Tibial artery (tissue), 4 donors: ENCODE data around the gene NIBAN1.

Experiments used
- DNase-seq, 2 donors: peaks; one replicate each; pipeline ENCODE4 v3.0.0-alpha.2; 2019
- H3K27ac ChIP-seq, 2 donors: fragments of 200-600 bp; sonication (generic) in 1 of 2; 1 replicate in 1 of 2; 2 replicates in 1 of 2; pipeline ENCODE4 v1.5.1; 2018 to 2019; ENCODE audit warnings: mild to moderate bottlenecking in 1 of 2
- H3K27me3 ChIP-seq, 2 donors: fragments of 200-600 bp; sonication (generic) in 1 of 2; one replicate each; pipeline versions ENCODE4 v1.5.1 to v1.6.0; 2016 to 2019
- H3K36me3 ChIP-seq, 3 donors: fragments of 200-600 bp; sonication (generic) in 2 of 3; one replicate each; pipeline ENCODE4 v1.5.1; 2016 to 2019; ENCODE audit warnings: mild to moderate bottlenecking in 2 of 3
- H3K4me1 ChIP-seq, 4 donors: fragments of 200-600 bp; sonication (generic) in 2 of 4; 1 replicate in 3 of 4; 2 replicates in 1 of 4; pipeline ENCODE4 v1.5.1; 2016 to 2019
- H3K4me3 ChIP-seq, 2 donors: fragments of 200-600 bp; sonication (generic) in 1 of 2; 1 replicate in 1 of 2; 2 replicates in 1 of 2; pipeline ENCODE4 v1.5.1; 2018 to 2019; ENCODE audit warnings: mild to moderate bottlenecking in 2 of 2
- H3K9me3 ChIP-seq, 3 donors: fragments of 200-600 bp; sonication (generic) in 1 of 3; one replicate each; pipeline ENCODE4 v1.5.1; 2016 to 2019
- CTCF ChIP-seq, 2 experiments: fragments of 200-600 bp in 1 of 2; fragments of 450-650 bp in 1 of 2; IDR thresholded peaks; one replicate each; pipeline ENCODE4 v1.5.1; 2017 to 2019; ENCODE audit warnings: antibody characterized with exemption in 2 of 2, mild to moderate bottlenecking in 1 of 2, moderate library complexity in 1 of 2
- intact Hi-C: fragments of 100-400 bp; cut with DNase I; formaldehyde crosslinking; loops from one replicate; pipeline ENCODE4 v1.15.0; 2023; ENCODE audit warnings: low total_unique reads

The NIBAN1 gene

DNA sequence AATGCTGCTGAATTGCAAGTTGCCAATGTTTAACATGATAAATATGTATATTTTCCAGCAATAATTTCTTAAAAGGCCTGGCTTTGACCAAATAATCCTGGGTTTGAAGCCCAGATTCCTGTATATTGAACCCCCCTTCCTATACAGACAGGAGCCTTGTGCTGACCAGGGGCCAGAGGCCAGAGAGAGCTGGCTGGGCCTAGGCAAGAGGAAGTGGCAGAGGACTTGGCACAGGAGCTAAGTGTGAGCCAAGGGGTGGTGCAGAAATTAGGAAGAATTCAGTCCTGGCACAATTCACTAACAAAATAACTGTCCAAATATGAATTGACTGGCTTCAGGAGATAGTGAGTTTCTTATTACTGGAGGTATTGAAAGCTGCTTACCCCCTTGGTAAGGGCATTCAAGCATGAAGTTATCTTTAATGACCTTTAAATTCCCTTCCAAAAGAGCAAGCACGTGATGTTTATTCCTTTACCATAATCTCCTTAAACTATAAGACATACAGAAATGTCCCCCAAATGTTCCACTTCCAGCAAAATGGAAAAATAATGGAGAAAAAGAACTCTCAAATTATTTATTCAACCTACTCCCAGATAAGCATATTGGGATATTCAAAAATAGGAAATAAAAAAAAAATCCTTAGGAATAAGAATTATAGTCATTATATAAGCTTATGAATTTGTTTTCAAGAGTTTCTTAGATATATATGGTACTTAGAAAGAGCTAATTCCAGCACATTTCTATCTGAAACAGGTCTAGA lies 26.6 kb downstream of the NIBAN1 start:
- Histone ChIP-seq H3K36me3 (no peaks in the 10 kb centered on the region), H3K4me3 (no peak overlapping the region), H3K4me1 (peaks cover 0 to 69% (median 38%) of the 10 kb centered on the region in 4 donors), H3K27ac (peak overlapping the region; percentile 71 to 78), H3K9me3 (no peaks in the 10 kb centered on the region), H3K27me3 (no peaks in the 10 kb centered on the region)
- intact Hi-C loops: no loop called here
- no peak for DNase-seq
- TF ChIP-seq CTCF (IDR thresholded peaks at IDR 0.05): no peak

GRCh38 chr1:184945678-184946412 lies 28.5 kb downstream of the NIBAN1 start:
- Histone ChIP-seq H3K4me1 (peaks cover 0 to 62% (median 38%) of the 10 kb centered on the region in 4 donors), H3K27me3 (no peaks in the 10 kb centered on the region), H3K27ac (peak overlapping the region; percentile 71 to 78), H3K9me3 (no peaks in the 10 kb centered on the region), H3K36me3 (no peaks in the 10 kb centered on the region), H3K4me3 (no peak overlapping the region)
- intact Hi-C loops: no loop called here
- DNase-seq: no peak
- TF ChIP-seq CTCF (IDR thresholded peaks at IDR 0.05): no peak

GRCh38 chr1:184945029-184945428 lies 29.3 kb downstream of the NIBAN1 start:
- no peak for TF ChIP-seq CTCF (IDR thresholded peaks at IDR 0.05)
- no peak overlapping the region for H3K4me3 ChIP-seq
- H3K27me3 ChIP-seq: no peaks in the 10 kb centered on the region
- no peaks in the 10 kb centered on the region for H3K36me3 ChIP-seq
- H3K4me1 ChIP-seq: peaks cover 0 to 68% (median 38%) of the 10 kb centered on the region in 4 donors
- H3K27ac ChIP-seq: peak overlapping the region; percentile 71 to 78
- no peak for DNase-seq
- H3K9me3 ChIP-seq: no peaks in the 10 kb centered on the region
- intact Hi-C loops: no loop called here

DNA sequence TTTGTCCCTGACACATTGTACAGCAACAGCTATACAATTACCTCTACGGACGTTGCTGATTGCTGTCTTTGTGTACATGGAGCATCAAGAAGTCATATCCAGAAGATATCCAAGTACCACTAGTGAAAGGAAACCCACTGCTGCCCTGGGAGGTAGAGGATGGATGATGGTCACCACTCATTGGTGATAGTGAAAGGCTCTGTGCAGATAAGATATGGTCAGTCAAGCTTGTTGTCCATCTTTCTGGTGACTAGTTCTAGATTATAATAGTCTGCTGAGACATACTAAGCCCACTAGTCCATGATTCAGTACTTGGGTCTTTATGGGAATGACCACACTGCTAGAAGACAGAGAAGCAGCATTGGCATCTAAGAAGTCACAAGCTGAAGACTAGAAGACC lies 30.3 kb downstream of the NIBAN1 start:
- Histone ChIP-seq H3K27ac (peak overlapping the region; percentile 71 to 78), H3K4me1 (peaks cover 0 to 78% (median 43%) of the 10 kb centered on the region in 4 donors), H3K9me3 (no peaks in the 10 kb centered on the region), H3K36me3 (no peaks in the 10 kb centered on the region), H3K27me3 (no peaks in the 10 kb centered on the region), H3K4me3 (no peak overlapping the region)
- intact Hi-C loops: no loop called here
- no peak for DNase-seq
- TF ChIP-seq CTCF (IDR thresholded peaks at IDR 0.05): no peak

- Histone ChIP-seq H3K27ac (peak overlapping the region; percentile 1 to 3), H3K27me3 (no peaks in the 10 kb centered on the region), H3K4me3 (no peak overlapping the region), H3K4me1 (peaks cover 0 to 80% (median 33%) of the 10 kb centered on the region in 4 donors), H3K36me3 (no peaks in the 10 kb centered on the region), H3K9me3 (no peaks in the 10 kb centered on the region)
- no peak for TF ChIP-seq CTCF (IDR thresholded peaks at IDR 0.05)
- intact Hi-C loops: no loop called here
- no peak for DNase-seq
Observed at GRCh38 chr1:184941735-184942134, 32.6 kb downstream of the NIBAN1 start.
